HepG2 (cell line): Measurements from ENCODE around the gene CHRD. TPM values are rescaled to one million over a fixed set of nuclear protein-coding genes. Genes with fewer than 3 reads are reported as not detected.
A peak's percentile ranks its signal among the peaks of the same experiment; 100 is the strongest.

ENCODE experiments used
- DBP ChIP-seq: sonication (generic); formaldehyde crosslinking; IDR thresholded peaks from 2 replicates; pipeline ENCODE4 v1.4.0; 2020; ENCODE audit warnings: missing genetic modification reagents; ENCODE audit errors: not compliant biosample characterization
- E2F2 ChIP-seq: sonication (generic); formaldehyde crosslinking; IDR thresholded peaks from 2 replicates; pipeline ENCODE4 v1.4.0; 2020; ENCODE audit warnings: missing genetic modification reagents, borderline replicate concordance
- FOXJ3 ChIP-seq: sonication (generic); formaldehyde crosslinking; IDR thresholded peaks from 2 replicates; pipeline ENCODE4 v1.4.0; 2020; ENCODE audit warnings: missing genetic modification reagents, mild to moderate bottlenecking, borderline replicate concordance
- MXI1 ChIP-seq: IDR thresholded peaks from 3 replicates; pipeline ENCODE4 v1.6.1; 2012; ENCODE audit warnings: low read depth, low read length, inconsistent platforms, borderline replicate concordance
- POLR2AphosphoS5 ChIP-seq: IDR thresholded peaks from 2 replicates; pipeline ENCODE4 v1.6.1; 2012; ENCODE audit warnings: low read depth, low read length
- PRPF4 ChIP-seq: fragments of 200-400 bp; formaldehyde crosslinking; IDR thresholded peaks from 2 replicates; pipeline ENCODE4 v1.6.1; 2016; ENCODE audit warnings: low read length, low read depth; ENCODE audit not compliant: poor library complexity, severe bottlenecking
- REST ChIP-seq, 2 experiments: IDR thresholded peaks; 2 replicates each; pipeline ENCODE4 v1.6.1; 2011 to 2012; ENCODE audit warnings: low read length in 2 of 2, borderline replicate concordance in 1 of 2, low read depth in 1 of 2, mild to moderate bottlenecking in 1 of 2, moderate library complexity in 1 of 2
- SATB2 ChIP-seq: sonication (generic); formaldehyde crosslinking; IDR thresholded peaks from 2 replicates; pipeline ENCODE4 v1.5.0; 2020; ENCODE audit warnings: missing genetic modification reagents
- SNAPC4 ChIP-seq: sonication (generic); formaldehyde crosslinking; IDR thresholded peaks from 2 replicates; pipeline ENCODE4 v1.4.0; 2020; ENCODE audit warnings: mild to moderate bottlenecking, missing genetic modification reagents
- THRA ChIP-seq: sonication (generic); formaldehyde crosslinking; IDR thresholded peaks from 2 replicates; pipeline ENCODE4 v1.4.0; 2020; ENCODE audit warnings: missing genetic modification reagents, borderline replicate concordance
- YEATS2 ChIP-seq: sonication (generic); formaldehyde crosslinking; IDR thresholded peaks from 2 replicates; pipeline ENCODE4 v1.4.0; 2020; ENCODE audit warnings: missing genetic modification reagents, borderline replicate concordance
- ZC3H4 ChIP-seq: sonication (generic); formaldehyde crosslinking; IDR thresholded peaks from 2 replicates; pipeline ENCODE4 v1.4.0; 2020; ENCODE audit warnings: missing genetic modification reagents, borderline replicate concordance
- ZFP36L2 ChIP-seq: sonication (generic); formaldehyde crosslinking; IDR thresholded peaks from 2 replicates; pipeline ENCODE4 v1.4.0; 2020; ENCODE audit warnings: missing genetic modification reagents
- ZNF101 ChIP-seq: sonication (generic); formaldehyde crosslinking; IDR thresholded peaks from 2 replicates; pipeline ENCODE4 v1.4.0; 2020; ENCODE audit warnings: mild to moderate bottlenecking, low read depth, missing genetic modification reagents, borderline replicate concordance
- polyA plus RNA-seq, 8 experiments: library from polyadenylated mRNA; depleted of rRNA in 3 of 8; stranded (reverse) in 7 of 8; unstranded in 1 of 8; fragments of >200 nt; fragmentation: Illumina TruSeq in 4 of 8; extraction: Trizol in 4 of 8; gene quantifications; 2 replicates each; pipeline versions ENCODE4 v1.2.1 to v1.2.3, GENCODE V29; 2011 to 2016; ENCODE audit warnings: low read depth in 4 of 8, missing spikeins in 1 of 8, mixed read lengths in 1 of 8; ENCODE audit not compliant: insufficient read depth in 1 of 8
- total RNA-seq, 5 experiments: library from RNA; depleted of rRNA; stranded (reverse); fragments of >200 nt; fragmentation: Illumina TruSeq; extraction: Trizol; gene quantifications; 2 replicates each; pipeline ENCODE4 v1.2.3, GENCODE V29; 2016; ENCODE audit warnings: low read depth in 1 of 5

The CHRD gene
- total and polyA plus RNA-seq, 2 of the 13 experiments (the other 11 are each of a cell fraction or from before 2014, with no cell fraction given): 22.2 to 35.2 TPM

- TF ChIP-seq ZNF101 (0 out of 2 replicates have a peak, but pooled peaks have one; percentile 59), FOXJ3 (CRISPR knock-in tag) (no peak), POLR2AphosphoS5 (peak; percentile 77), YEATS2 (CRISPR knock-in tag) (peak; percentile 89), E2F2 (CRISPR knock-in tag) (no peak), THRA (CRISPR knock-in tag) (no peak), SATB2 (no peak; the same call in 1 of the 2 replicates), SNAPC4 (CRISPR knock-in tag) (no peak; the same call in 1 of the 2 replicates), PRPF4 (no peak), ZFP36L2 (CRISPR knock-in tag) (no peak; the same call in 1 of the 2 replicates), ZC3H4 (CRISPR knock-in tag) (peak; percentile 69; the same call in 1 of the 2 replicates), REST (IDR thresholded peaks at IDR 0.05; ENCODE audit: borderline replicate concordance in 1 of 2, low read depth in 1 of 2, low read length in 2 of 2) (peak in 1 of 2 experiments; percentile 31; a peak in 1 of 4 replicates), MXI1 (peak; percentile 75; the same call in 2 of the 3 replicates), DBP (CRISPR knock-in tag) (no peak)
Observed at GRCh38 chr3:184362668-184363546, 16.9 kb upstream of the CHRD start (continued).
